PC-3 (cell line): ENCODE results near the gene RPL22.

Experiments
- EZH2 ChIP-seq: fragments of 300-600 bp; sonication (generic); IDR thresholded peaks from one replicate; pipeline ENCODE4 v1.6.1; 2017; ENCODE audit warnings: antibody characterized with exemption, mild to moderate bottlenecking, low read length; ENCODE audit not compliant: unreplicated experiment
- TF ChIP-seq, protein P1 (sequence below): fragments of 300-600 bp; sonication (generic); conservative IDR thresholded peaks from 2 replicates; pipeline ENCODE4 v1.5.1; 2017; ENCODE audit warnings: antibody characterized with exemption, low read depth, mild to moderate bottlenecking, low read length

GRCh38 chr1:6162341-6162740 lies 37.1 kb downstream of the RPL22 start:
- TF ChIP-seq, protein P1, sequence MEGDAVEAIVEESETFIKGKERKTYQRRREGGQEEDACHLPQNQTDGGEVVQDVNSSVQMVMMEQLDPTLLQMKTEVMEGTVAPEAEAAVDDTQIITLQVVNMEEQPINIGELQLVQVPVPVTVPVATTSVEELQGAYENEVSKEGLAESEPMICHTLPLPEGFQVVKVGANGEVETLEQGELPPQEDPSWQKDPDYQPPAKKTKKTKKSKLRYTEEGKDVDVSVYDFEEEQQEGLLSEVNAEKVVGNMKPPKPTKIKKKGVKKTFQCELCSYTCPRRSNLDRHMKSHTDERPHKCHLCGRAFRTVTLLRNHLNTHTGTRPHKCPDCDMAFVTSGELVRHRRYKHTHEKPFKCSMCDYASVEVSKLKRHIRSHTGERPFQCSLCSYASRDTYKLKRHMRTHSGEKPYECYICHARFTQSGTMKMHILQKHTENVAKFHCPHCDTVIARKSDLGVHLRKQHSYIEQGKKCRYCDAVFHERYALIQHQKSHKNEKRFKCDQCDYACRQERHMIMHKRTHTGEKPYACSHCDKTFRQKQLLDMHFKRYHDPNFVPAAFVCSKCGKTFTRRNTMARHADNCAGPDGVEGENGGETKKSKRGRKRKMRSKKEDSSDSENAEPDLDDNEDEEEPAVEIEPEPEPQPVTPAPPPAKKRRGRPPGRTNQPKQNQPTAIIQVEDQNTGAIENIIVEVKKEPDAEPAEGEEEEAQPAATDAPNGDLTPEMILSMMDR, result no peak
- TF ChIP-seq EZH2, result no peak
